ENCODE results near the gene NABP2.

Gene NABP2

GRCh38 chr12:56248711-56249110, 24.6 kb downstream of the NABP2 start:
- H2AFZ ChIP-seq, result no peak overlapping the region
- H3K9me3 ChIP-seq (ENCODE audit: control insufficient read depth, low read length), result no peaks in the 10 kb centered on the region
- H3K4me1 ChIP-seq, result no peaks in the 10 kb centered on the region
- peaks cover 9% of the 10 kb centered on the region for H3K79me2 ChIP-seq
- no peak for TF ChIP-seq CTCF (IDR thresholded peaks at IDR 0.05)
- no peaks in the 10 kb centered on the region for H3K36me3 ChIP-seq (ENCODE audit: control insufficient read depth, insufficient read depth, low read length)
- H3K9ac ChIP-seq, result no peak overlapping the region
- H3K4me2 ChIP-seq (ENCODE audit: low read length), result no peak overlapping the region
- H3K27me3 ChIP-seq (ENCODE audit: control insufficient read depth, insufficient read depth, low read length), result no peaks in the 10 kb centered on the region
- H3K27ac ChIP-seq, result no peak overlapping the region
- H3K4me3 ChIP-seq (ENCODE audit: low read depth, low read length), result no peak overlapping the region

- H3K4me2 ChIP-seq (ENCODE audit: low read length), result no peak overlapping the region
Observed at GRCh38 chr12:56252649-56253048, 28.5 kb downstream of the NABP2 start.

GRCh38 chr12:56253091-56253490, 28.9 kb downstream of the NABP2 start:
- TF ChIP-seq CTCF (IDR thresholded peaks at IDR 0.05), result no peak
- Histone ChIP-seq H3K9ac (no peak overlapping the region), H3K4me1 (peaks cover 3% of the 10 kb centered on the region)

More at GRCh38 chr12:56252649-56253048, 28.5 kb downstream of the NABP2 start:
- H3K9ac ChIP-seq, result no peak overlapping the region
- H3K4me3 ChIP-seq (ENCODE audit: low read depth, low read length), result no peak overlapping the region
- no peak overlapping the region for H2AFZ ChIP-seq
- peaks cover 3% of the 10 kb centered on the region for H3K4me1 ChIP-seq
- H3K36me3 ChIP-seq (ENCODE audit: control insufficient read depth, insufficient read depth, low read length), result no peaks in the 10 kb centered on the region
- no peak for TF ChIP-seq CTCF (IDR thresholded peaks at IDR 0.05)
- no peak overlapping the region for H3K27ac ChIP-seq
- no peaks in the 10 kb centered on the region for H3K27me3 ChIP-seq (ENCODE audit: control insufficient read depth, insufficient read depth, low read length)
- H3K79me2 ChIP-seq, result peaks cover 23% of the 10 kb centered on the region
- no peaks in the 10 kb centered on the region for H3K9me3 ChIP-seq (ENCODE audit: control insufficient read depth, low read length)

GRCh38 chr12:56255671-56256070, 31.5 kb downstream of the NABP2 start:
- Histone ChIP-seq H3K27ac (no peak overlapping the region), H3K9me3 (ENCODE audit: control insufficient read depth, low read length) (no peaks in the 10 kb centered on the region), H2AFZ (no peak overlapping the region), H3K4me1 (peaks cover 8% of the 10 kb centered on the region), H3K79me2 (peaks cover 18% of the 10 kb centered on the region), H3K4me2 (ENCODE audit: low read length) (no peak overlapping the region), H3K4me3 (ENCODE audit: low read depth, low read length) (no peak overlapping the region), H3K36me3 (ENCODE audit: control insufficient read depth, insufficient read depth, low read length) (no peaks in the 10 kb centered on the region), H3K27me3 (ENCODE audit: control insufficient read depth, insufficient read depth, low read length) (no peaks in the 10 kb centered on the region), H3K9ac (no peak overlapping the region)
- TF ChIP-seq CTCF (IDR thresholded peaks at IDR 0.05), result no peak

More at GRCh38 chr12:56253091-56253490, 28.9 kb downstream of the NABP2 start:
- Histone ChIP-seq H3K79me2 (peaks cover 25% of the 10 kb centered on the region), H3K9me3 (ENCODE audit: control insufficient read depth, low read length) (no peaks in the 10 kb centered on the region), H3K36me3 (ENCODE audit: control insufficient read depth, insufficient read depth, low read length) (no peaks in the 10 kb centered on the region), H3K27me3 (ENCODE audit: control insufficient read depth, insufficient read depth, low read length) (no peaks in the 10 kb centered on the region), H3K4me3 (ENCODE audit: low read depth, low read length) (no peak overlapping the region), H2AFZ (no peak overlapping the region), H3K27ac (no peak overlapping the region), H3K4me2 (ENCODE audit: low read length) (no peak overlapping the region)

- H3K27me3 ChIP-seq (ENCODE audit: control insufficient read depth, insufficient read depth, low read length), result no peaks in the 10 kb centered on the region
- H3K27ac ChIP-seq, result no peak overlapping the region
- H3K9me3 ChIP-seq (ENCODE audit: control insufficient read depth, low read length), result no peaks in the 10 kb centered on the region
- no peak overlapping the region for H2AFZ ChIP-seq
- no peak overlapping the region for H3K4me3 ChIP-seq (ENCODE audit: low read depth, low read length)
- H3K79me2 ChIP-seq, result peaks cover 18% of the 10 kb centered on the region
- H3K9ac ChIP-seq, result no peak overlapping the region
- no peaks in the 10 kb centered on the region for H3K36me3 ChIP-seq (ENCODE audit: control insufficient read depth, insufficient read depth, low read length)
- H3K4me1 ChIP-seq, result peaks cover 8% of the 10 kb centered on the region
- no peak for TF ChIP-seq CTCF (IDR thresholded peaks at IDR 0.05)
- H3K4me2 ChIP-seq (ENCODE audit: low read length), result no peak overlapping the region
Observed at GRCh38 chr12:56256326-56256960, 32.3 kb downstream of the NABP2 start.

All from parathyroid adenoma (tissue), 2 donors.